SIG-M5 (cell line): ENCODE measurements around the gene FKRP.

Experiments
- DNase-seq: peaks from one replicate; lab custom pipeline; 2025; lab: John Stamatoyannopoulos, UW

The FKRP gene

GRCh38 chr19:46719629-46720502 is 26.0 kb upstream of the FKRP start:
- DNase-seq: no peak

GRCh38 chr19:46720503-46721239 is 25.2 kb upstream of the FKRP start:
- no peak for DNase-seq

GRCh38 chr19:46721269-46722003 is 24.4 kb upstream of the FKRP start:
- DNase-seq: no peak

- DNase-seq: no peak
Measured at GRCh38 chr19:46722004-46722380, 23.9 kb upstream of the FKRP start.

GRCh38 chr19:46722421-46723022 is 23.3 kb upstream of the FKRP start:
- no peak for DNase-seq

- no peak for DNase-seq
Measured at GRCh38 chr19:46723023-46723461, 22.8 kb upstream of the FKRP start.

- DNase-seq: no peak
Measured at GRCh38 chr19:46723471-46723870, 22.4 kb upstream of the FKRP start.

GRCh38 chr19:46724468-46724867 is 21.4 kb upstream of the FKRP start:
- DNase-seq: no peak

GRCh38 chr19:46725036-46725820 is 20.6 kb upstream of the FKRP start:
- no peak for DNase-seq

- DNase-seq: no peak
Measured at GRCh38 chr19:46725859-46726393, 19.9 kb upstream of the FKRP start.

- DNase-seq: no peak
Measured at GRCh38 chr19:46726551-46726950, 19.3 kb upstream of the FKRP start.

- DNase-seq: no peak
Measured at GRCh38 chr19:46726971-46727501, 18.8 kb upstream of the FKRP start.

- no peak for DNase-seq
Measured at GRCh38 chr19:46727757-46728156, 18.1 kb upstream of the FKRP start.

GRCh38 chr19:46728208-46728607 is 17.6 kb upstream of the FKRP start:
- DNase-seq: no peak

- DNase-seq: no peak
Measured at GRCh38 chr19:46728693-46729339, 17.0 kb upstream of the FKRP start.

GRCh38 chr19:46729696-46730095 is 16.2 kb upstream of the FKRP start:
- no peak for DNase-seq

GRCh38 chr19:46730187-46730586 is 15.7 kb upstream of the FKRP start:
- no peak for DNase-seq

- DNase-seq: no peak
Measured at GRCh38 chr19:46730595-46730994, 15.3 kb upstream of the FKRP start.

GRCh38 chr19:46731007-46731501 is 14.8 kb upstream of the FKRP start:
- DNase-seq: no peak

- no peak for DNase-seq
Measured at GRCh38 chr19:46731584-46731983, 14.3 kb upstream of the FKRP start.
